HG02678 (cell line): ENCODE data around the gene HEG1.
A peak's percentile ranks its signal among the peaks of the same experiment; 100 is the strongest.

Experiments
- ATAC-seq: cut with Tn5 transposase; IDR thresholded peaks from one replicate; pipeline ENCODE4 v1.9.1; 2021; ENCODE audit warnings: mild to moderate bottlenecking, moderate library complexity; ENCODE audit not compliant: unreplicated experiment

The HEG1 gene

DNA sequence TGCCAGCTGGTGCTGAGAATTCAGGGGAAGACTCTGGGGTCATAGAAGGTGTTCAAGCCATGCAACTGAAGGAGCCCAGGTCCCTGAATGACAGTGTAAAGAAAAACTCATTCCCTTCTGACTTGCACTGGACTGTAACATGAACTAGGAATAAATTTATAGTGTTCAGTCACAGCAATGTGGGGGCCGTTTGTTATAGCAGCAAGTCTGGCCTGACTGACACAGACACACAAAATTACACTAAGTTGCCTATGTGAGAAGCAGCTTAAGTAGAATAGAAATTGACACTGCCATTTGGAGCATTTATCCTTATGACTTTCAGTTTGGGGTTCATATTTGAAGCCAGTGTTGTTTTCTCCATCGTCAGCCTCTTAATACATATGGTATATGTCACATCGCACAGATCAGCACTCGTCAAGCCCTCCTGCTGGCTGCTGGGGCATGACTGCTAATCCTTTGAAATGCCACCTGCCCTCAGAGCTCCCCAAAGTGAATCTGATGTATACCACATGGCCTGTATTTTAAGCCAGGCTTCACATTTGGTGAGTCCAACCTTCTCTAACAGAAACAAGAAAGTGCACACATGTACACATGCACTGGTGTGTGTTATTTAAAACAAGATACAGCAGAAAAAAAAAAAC, 17.1 kb upstream of the HEG1 start:
- no peak for ATAC-seq

DNA sequence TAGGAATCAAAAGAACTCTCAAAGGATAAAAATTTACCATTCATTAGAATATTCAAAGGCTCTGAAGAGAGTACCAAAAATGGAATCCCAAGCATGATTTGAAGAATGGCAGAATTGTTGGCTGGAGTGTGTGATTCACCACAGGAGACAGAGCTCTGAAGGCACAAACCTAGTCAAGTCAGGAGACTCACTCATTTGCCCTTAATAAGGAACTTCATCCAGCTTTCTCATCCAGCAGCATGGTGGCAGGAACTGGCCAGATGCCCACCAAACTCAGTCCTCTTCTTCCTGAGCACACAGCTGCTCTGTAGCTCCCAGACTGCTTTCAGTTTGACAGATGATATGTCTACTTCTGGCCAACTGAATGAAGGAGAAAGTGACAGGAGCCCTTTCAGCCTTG, 16.5 kb upstream of the HEG1 start:
- no peak for ATAC-seq

DNA sequence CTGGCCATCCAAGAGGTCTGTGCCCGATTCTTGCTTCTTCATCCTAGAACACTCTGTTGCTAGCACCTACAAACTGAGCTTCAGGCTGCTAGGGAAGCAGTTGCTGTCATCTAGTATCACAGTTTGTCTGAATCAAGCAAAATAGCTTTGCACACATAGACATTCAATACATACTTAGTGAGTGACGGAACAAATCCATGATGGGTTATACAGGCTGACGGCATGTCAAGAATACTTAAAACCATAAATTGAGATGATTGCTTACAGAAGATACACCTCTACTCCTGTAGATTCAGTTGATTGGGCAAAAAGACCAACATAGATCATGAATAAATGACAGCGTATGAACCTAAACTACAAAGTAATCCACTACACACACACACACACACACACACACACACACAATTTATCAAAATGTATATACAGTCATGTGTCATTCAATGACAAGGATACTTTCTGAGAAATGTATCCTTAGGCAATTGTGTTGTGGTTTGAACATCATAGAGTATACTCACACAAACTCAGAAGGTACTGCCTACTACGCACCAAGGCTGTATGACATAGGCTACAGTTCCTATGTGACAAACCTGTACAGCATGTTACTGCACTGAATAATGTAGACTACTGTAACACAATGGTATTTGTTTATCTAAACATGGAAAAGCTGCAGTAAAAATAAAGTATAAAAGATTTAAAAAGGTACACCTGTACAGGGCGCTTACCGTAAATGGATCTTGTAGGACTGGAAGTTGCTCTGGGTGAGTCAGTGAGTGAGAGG, 14.4 kb upstream of the HEG1 start:
- ATAC-seq: no peak

DNA sequence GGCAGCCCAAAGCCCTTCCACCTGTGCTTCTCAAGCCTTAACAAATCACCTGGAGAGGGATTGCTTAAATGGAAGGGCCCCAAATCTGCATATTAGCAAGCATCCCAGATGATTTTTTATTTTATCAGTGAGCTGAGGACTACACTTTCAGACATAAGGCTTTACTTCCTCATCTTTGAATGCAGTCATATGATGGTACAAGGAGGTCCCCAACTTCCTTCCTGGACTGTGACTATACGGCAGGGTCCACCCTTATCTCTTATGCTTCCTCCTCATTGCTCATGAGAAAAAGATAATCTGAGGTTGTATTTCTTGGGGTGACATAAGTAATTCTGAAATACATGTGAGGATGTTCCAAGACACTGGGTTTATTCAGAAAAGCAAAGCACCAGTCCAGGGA, 13.7 kb upstream of the HEG1 start:
- ATAC-seq: no peak

DNA sequence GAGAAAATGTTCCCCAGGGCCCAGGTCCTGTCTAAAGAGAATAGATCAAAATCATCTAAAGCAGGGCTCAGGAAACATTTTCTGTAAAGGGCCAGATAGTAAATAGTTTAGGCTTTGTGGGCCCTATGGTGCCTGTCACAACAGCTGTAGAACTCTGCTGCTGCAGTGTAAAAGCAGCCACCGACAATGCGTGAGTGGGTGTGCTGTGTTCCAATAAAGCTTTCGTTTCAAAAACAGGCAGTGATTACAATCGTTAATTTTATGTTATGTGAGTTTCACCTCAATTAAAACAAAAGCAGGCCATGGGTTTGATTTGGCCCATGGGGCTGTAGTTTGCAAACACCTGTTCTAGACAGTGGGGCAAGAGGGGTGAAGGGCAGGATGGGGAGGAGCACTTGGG, 12.5 kb upstream of the HEG1 start:
- no peak for ATAC-seq

DNA sequence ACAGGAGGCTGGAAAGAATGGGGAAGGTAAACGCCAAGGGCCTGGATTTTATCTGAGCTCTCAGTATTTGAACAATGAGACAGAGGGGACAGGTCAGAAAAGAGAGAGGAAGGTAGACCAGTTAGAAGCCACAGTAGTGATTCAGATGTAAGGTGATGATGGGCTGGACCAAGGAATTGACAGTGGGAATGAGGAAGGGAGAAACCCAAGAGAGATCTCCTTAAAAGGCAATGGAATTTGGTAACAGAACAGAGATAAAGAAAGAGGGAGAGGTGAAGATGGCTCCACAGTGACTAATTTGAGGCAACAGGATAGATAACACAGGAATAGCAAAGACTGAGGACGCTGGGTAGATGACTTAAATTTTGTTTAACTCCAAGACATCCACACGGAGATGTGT, 11.4 kb upstream of the HEG1 start:
- no peak for ATAC-seq

DNA sequence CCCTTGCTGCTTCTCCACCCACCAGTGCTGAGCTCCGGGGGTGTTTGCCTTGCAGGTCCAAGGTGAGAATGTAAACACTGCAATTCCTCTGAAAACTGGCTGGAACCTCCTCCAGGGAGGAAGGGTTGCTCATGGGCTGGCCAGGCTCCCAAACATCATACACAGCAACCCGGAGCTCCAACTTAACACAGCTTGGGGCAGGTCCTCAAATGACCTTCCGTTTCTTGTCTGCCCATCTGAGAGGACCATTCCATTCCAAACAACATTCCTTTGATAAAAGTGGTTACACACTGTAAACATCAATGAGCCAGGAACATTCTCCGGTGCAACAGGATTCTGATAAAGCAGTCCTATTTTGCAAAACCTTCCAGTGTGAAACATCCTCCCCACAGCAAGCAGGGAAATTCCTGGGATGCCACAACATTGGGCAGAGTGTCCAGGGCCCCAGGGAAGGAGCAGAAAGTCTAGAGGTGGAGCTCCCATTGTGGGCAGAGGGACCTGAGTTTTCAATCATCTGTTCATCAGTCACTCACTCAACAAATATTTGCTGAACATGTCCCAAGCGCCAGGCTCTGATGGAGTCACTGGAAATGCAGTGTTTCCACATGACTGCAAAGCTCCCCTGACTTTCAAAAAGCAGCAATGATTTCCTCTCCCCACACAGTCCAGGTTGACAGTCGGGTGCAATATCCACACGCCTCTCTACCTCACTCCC, 7.3 kb upstream of the HEG1 start:
- no peak for ATAC-seq

DNA sequence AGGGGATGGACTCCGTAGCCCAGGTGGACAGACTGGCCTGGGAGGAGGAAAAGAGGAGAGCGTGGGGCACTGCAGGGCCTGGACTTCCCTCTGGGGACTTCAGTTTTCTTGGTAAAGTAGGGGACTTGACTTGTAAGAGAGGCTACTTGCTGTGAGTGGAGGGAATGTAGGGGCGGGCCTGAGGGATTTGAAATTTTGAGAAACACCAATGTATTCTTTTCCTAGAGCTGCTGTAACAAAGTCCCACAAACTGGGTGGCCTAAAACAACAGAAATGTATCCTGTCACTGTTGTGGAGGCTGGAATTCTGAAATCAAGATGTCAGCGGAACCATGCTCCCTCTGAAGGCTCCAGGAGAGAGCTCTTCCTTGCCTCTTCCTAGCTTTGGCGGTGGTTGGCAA, 5.8 kb upstream of the HEG1 start:
- ATAC-seq: no peak

DNA sequence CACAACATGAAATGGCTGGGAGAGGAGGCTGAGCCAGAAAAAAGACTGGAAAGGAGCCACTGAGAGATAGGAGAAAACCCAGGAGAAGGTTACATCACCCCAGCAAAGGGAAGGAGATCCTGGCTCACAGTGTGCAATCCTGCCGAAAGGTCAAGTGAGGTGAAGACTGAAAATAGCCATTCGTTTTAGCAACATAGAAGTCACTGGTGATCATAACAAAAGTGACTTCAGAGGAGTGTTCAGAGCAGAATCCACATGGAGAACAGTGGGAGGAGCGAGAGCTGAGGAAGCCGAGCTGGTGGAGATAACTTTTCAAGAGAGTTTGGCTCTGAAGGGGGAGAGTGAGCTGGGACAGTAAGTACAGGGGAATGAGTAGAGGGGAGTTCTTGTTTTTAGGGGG, 5.4 kb upstream of the HEG1 start:
- ATAC-seq: no peak

DNA sequence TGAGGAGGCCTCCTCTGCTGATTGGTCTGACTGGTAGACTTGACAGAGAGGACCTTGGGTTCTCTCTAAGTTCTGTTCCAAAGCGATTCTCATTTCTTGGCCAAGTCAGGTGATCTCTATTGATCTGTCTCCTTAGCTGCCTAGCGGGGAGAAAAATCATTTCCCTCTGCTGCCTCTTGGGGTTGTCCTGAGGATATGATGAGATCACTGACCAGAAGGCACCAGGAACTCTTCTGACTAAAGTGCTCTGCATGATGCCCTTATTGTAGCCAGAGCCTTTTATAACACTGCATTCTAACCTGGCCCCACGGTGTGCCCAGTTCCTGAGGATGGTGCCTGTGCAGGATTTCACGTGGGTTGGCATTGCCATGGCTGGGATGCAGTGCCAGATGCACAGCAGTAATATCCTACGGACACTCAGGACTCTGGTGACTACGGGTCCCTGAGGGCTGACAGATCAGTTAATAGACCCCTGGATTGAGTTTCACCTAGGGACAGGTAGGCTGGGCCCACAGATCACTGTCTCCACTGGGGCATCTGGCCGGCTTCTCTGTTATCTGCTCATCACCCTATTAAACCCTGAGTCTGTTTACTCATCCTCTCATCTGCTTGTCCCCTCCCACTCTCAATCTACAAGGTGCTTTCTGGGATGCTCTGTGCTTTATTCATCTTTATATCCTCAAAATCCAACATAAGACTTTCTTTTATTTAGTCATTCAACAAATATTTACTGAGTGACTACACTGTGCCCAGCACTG, 3.9 kb upstream of the HEG1 start:
- ATAC-seq: no peak

DNA sequence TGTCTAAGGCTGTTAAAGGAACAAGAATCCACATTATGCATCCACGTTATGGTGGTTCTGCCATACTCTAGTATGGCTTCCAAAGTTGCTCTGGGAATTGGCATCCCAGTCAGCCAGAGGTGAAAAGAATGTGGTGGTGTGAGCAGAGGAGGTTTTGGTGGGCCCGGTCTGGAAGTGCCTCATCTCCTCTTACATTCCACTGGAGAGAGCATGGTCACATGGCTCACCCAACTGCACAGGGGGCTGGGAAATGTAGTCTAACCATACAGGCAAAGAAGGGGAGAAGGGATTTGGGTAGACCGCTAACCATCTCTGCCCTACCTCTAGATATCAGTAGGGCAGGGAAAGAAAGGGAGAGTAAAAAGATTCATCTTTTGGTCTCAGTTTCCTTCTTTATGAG, 3.2 kb upstream of the HEG1 start:
- ATAC-seq: no peak

DNA sequence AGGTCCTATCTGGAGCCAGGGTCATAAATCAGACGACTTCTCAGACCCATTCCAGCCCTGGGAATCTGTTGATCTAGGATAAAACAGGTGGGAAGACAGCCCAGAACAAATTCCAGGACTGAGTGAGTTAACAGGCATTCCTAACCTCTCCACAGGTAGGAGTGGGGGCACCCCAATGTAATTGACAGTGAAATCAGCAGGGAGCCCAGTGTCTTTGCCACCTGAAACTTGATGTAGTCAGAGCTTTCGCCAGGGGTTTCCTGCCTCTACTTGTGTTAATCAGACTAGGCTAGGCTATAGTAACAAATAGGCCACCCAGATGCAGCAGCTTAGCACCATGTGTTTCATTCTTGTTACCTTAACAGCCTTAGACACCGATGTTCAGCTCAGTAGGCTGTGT, 2.7 kb upstream of the HEG1 start:
- ATAC-seq: no peak

DNA sequence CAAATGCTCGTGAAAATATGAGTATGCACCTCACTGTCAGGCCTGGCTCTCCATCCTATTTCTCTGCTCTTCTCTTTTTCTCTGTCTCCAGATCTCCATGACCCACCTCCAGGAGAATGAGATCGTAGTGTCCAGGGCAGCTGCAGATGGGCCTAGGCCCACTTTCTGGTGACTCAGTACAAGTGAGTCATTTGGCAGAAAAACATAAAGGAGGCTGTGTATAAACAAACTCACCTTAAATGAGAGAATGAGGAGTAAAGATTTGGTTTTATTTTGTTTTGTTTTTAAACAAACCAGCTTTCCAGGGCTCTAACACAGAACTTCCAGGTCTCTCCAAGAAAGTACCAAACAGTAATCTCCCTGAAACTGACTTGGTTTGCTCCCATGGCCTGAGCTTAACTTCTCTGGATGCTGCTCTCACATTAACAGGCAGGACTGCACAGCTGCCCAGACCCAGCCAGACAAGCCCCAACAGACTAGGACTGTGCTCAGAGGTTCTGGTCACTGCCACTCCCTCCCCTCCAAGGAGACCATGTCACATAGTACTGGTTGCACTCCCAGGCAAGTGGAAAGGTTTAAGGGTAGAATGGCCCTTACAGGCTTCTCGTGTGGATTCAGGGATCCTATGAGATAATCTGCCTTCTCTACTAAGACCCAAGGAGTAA, 1.5 kb upstream of the HEG1 start:
- no peak for ATAC-seq

DNA sequence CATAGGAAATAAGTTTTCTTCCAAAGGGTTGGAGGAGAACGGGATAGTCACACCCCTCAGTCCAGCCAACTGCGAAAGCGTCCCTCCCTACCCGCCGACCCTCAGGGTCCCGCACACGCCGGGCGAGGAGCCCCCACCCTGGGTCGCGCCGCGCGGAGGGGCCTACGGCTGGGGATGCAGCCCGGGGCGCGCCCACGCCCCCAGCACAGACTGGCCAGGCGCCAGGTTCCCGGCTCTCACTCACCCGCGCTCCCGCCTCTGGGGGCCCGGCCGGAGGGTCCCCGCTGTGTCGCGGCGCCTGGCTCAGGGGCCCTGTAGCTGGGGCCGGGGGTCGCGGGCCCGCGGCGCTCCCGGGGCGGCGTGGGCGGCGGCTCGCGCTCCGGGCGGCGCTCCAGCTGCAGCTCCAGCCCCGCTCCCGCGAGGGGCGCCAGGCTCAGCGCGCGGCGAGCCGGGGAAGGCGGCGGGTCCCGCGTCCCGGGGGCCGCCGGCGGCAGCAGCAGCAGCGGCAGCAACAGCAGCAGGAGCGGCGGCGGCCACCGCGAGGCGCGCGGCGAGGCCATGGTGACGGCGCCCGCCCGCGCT, 375 bp downstream of the HEG1 start:
- peak; percentile 24 for ATAC-seq

DNA sequence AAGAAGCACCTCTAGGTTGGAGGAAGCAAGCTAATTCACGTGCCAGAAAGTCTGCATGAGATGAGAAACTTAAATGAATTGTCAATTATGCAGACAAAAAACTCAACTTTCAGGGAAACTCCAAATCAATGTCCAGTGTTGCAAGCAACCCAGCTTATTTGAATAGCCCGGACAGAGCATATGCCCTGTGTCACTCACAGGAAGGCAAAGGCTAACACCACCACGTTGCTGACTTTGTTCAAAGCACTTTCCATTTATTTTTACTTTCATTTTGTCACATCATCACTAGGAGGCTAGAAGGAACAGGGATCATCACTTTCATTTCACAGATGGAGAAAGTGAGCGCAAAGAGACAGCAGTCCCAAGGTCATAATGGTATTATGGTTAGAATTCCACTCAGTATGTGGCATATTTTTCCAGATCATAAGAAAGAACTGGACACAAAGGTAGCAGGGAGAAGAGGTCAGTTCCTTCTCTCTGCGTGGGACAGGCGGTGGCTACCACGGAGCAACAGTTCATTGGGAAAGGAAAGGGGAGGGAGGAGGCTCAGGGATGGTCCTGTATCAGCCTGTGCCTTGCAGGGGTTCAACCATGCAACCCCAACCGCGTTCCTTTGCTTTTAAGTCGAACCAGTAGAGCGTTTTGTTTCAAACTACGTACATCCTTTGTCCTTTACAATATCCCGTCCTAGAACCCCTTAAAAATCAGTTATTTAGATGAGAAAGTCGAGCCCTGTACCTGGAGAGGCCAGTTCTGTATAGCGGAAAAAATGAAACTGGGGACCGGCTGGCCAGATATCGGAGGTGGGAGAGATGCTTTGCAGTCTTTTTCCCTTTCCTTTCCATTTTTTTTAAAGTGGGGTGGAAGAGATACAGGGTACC, 1.1 kb downstream of the HEG1 start:
- peak; percentile 35 for ATAC-seq

DNA sequence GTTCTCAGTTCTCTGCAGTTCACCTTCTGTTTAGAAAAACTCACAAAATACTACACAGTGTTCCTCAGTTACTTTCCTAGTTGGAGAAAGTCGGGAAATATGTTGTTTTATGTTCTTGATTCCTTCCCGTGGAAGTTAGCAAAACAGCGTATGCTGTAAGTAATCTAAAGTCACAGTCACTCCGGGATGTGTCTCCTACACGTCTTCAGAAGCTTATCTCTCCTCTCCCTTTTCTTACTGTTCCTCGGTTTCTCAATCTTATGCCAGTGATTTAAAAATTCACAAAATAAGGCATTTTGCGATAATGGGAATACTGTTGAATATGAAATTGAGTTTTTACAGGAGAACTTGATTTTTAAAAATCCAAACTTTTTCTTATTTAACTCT, 1.7 kb downstream of the HEG1 start:
- ATAC-seq: no peak

DNA sequence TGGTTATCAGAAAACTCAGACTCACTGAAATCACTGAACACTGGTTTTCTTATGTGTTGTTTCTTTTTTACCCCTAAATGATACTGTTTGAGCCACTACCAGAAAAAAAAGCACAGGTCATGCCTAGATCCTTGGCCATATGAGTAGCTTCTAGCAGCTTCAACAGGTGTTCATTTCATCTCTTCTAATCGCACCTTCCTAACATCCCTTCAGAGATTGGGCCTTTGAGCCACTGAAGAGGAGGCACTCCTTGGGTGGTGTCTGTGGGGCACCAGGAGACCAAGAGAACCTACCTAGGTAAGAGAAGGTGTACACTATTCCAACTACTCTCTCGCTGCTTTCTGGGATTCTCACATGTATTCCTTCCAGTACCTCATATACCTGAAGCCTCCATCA, 2.5 kb downstream of the HEG1 start:
- no peak for ATAC-seq

DNA sequence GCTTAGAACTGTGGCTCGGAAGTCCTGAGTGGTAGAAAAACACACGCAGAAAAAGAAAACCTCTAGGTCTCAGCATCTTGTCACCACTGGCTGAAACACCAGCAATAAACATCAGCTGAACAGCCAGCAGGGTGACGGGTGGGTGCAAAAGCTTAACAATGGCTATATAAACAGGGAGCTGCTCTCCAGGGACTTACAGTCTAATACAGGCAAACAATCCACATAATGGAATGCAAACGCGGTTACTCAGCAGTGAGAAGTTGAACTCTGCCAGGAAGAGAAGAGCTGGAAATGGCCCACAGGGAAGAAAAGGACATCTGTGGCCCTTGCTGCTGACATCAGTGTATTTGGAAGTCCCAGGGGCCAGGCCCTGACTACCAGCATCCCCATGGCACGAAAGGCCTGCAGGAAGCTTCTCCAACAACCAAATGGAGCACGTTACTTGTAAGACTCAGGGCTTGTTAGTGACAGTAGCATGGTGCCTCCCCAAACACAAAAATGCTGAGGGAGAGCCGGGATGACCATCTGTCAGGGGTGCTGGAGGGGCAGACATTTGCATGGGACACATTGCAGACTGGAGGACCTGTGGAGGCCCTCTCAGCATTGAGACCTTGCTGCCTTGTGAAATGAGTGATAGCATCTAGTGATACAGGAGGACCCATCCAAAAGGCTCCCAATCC, 3.0 kb downstream of the HEG1 start:
- ATAC-seq: no peak
